Measurements from ENCODE around the gene CD72.

DNA sequence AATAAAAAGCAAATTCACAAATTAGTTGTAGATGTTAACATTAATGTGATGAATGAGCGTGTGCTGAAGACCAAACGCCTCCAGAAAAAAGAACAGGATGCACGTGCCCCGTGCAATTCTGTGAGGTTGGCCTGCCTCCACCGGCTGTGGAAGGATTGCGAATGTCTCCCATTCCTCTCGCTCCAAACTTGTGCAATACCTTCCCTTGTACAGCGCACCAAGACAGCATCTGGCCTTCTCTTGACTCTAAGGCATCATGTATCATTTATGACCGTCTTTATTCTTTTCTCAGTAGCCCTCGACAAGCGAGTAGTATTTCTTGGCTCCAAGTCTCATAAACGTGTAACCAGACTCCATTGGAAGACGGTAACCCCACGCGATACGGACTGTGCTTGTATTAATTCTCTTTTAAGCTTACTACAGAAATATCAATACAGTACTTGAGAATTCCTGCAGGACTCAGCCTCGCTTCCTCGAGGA, 14.7 kb downstream of the CD72 start:
- TF ChIP-seq, protein P1, sequence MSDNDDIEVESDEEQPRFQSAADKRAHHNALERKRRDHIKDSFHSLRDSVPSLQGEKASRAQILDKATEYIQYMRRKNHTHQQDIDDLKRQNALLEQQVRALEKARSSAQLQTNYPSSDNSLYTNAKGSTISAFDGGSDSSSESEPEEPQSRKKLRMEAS (IDR thresholded peaks at IDR 0.05; ENCODE audit: low read depth, low read length), result peak; percentile 79
- TF ChIP-seq, protein P2, sequence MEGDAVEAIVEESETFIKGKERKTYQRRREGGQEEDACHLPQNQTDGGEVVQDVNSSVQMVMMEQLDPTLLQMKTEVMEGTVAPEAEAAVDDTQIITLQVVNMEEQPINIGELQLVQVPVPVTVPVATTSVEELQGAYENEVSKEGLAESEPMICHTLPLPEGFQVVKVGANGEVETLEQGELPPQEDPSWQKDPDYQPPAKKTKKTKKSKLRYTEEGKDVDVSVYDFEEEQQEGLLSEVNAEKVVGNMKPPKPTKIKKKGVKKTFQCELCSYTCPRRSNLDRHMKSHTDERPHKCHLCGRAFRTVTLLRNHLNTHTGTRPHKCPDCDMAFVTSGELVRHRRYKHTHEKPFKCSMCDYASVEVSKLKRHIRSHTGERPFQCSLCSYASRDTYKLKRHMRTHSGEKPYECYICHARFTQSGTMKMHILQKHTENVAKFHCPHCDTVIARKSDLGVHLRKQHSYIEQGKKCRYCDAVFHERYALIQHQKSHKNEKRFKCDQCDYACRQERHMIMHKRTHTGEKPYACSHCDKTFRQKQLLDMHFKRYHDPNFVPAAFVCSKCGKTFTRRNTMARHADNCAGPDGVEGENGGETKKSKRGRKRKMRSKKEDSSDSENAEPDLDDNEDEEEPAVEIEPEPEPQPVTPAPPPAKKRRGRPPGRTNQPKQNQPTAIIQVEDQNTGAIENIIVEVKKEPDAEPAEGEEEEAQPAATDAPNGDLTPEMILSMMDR (IDR thresholded peaks at IDR 0.05; ENCODE audit: low read depth, low read length), result no peak

Measured in NB4 (cell line).